Uterus (tissue), 2 donors: ENCODE measurements around the gene MAP4K1.
"Not testable (repeated sequence)": the region's sequence is repeated elsewhere in the genome, so short reads cannot be mapped to it uniquely, and the experiment has no call there.

Source experiments
- CTCF ChIP-seq, 4 experiments: fragments of 200-600 bp in 2 of 4; fragments of 450-650 bp in 2 of 4; sonication (generic) in 2 of 4; IDR thresholded peaks; one replicate each; pipeline ENCODE4 v1.5.1; 2016 to 2019; ENCODE audit warnings: antibody characterized with exemption in 4 of 4, mild to moderate bottlenecking in 2 of 4, moderate library complexity in 1 of 4
- POLR2A ChIP-seq, 2 donors: fragments of 450-650 bp; IDR thresholded peaks; one replicate each; pipeline ENCODE4 v1.6.1; 2016; ENCODE audit warnings: antibody characterized with exemption in 2 of 2, mild to moderate bottlenecking in 1 of 2, moderate library complexity in 1 of 2

GRCh38 chr19:38558933-38559332 is 58.8 kb downstream of the MAP4K1 start:
- TF ChIP-seq CTCF, POLR2A (IDR thresholded peaks at IDR 0.05): not testable (repeated sequence)
